Jurkat, Clone E6-1 (cell line): Measurements from ENCODE around the gene DDX11.
"Not testable (repeated sequence)": the region's sequence is repeated elsewhere in the genome, so short reads cannot be mapped to it uniquely, and the experiment has no call there.

Source experiments
- DNase-seq: peaks from one replicate; pipeline ENCODE4 v3.0.0-alpha.2; 2011; ENCODE audit warnings: low read depth, low spot score
- H3K4me3 ChIP-seq: 2 replicates; pipeline ENCODE4 v1.5.1; 2011; ENCODE audit warnings: mild to moderate bottlenecking, low read length, control low read depth, moderate library complexity

DDX11 gene

GRCh38 chr12:31117203-31118011, 43.7 kb downstream of the DDX11 start:
- DNase-seq: peak; percentile 22
- H3K4me3 ChIP-seq: peak overlapping the region; percentile 54

- H3K4me3 ChIP-seq: peak overlapping the region; percentile 54
- DNase-seq: peak; percentile 25
Observed at GRCh38 chr12:31118347-31119191, 44.9 kb downstream of the DDX11 start.

- no peak for DNase-seq
Observed at GRCh38 chr12:31119192-31119802, 45.6 kb downstream of the DDX11 start.

GRCh38 chr12:31119803-31120211, 46.1 kb downstream of the DDX11 start:
- no peak overlapping the region for H3K4me3 ChIP-seq
- DNase-seq: no peak

More at GRCh38 chr12:31119192-31119802, 45.6 kb downstream of the DDX11 start:
- peak overlapping the region; percentile 54 for H3K4me3 ChIP-seq

- no peak overlapping the region for H3K4me3 ChIP-seq
Observed at GRCh38 chr12:31120392-31121008, 46.8 kb downstream of the DDX11 start.

GRCh38 chr12:31121022-31121728, 47.5 kb downstream of the DDX11 start:
- DNase-seq, H3K4me3 ChIP-seq: not testable (repeated sequence)

More at GRCh38 chr12:31120392-31121008, 46.8 kb downstream of the DDX11 start:
- no peak for DNase-seq

- no peak overlapping the region for H3K4me3 ChIP-seq
- no peak for DNase-seq
Observed at GRCh38 chr12:31122481-31122880, 48.8 kb downstream of the DDX11 start.

- not testable (repeated sequence) for DNase-seq, H3K4me3 ChIP-seq
Observed at GRCh38 chr12:31124158-31124557, 50.5 kb downstream of the DDX11 start.

- DNase-seq, H3K4me3 ChIP-seq: not testable (repeated sequence)
Observed at GRCh38 chr12:31125171-31125570, 51.5 kb downstream of the DDX11 start.

- H3K4me3 ChIP-seq: not testable (repeated sequence)
Observed at GRCh38 chr12:31127209-31127848, 53.7 kb downstream of the DDX11 start.

GRCh38 chr12:31136581-31136980, 62.9 kb downstream of the DDX11 start:
- DNase-seq, H3K4me3 ChIP-seq: not testable (repeated sequence)

More at GRCh38 chr12:31127209-31127848, 53.7 kb downstream of the DDX11 start:
- not testable (repeated sequence) for DNase-seq

- not testable (repeated sequence) for DNase-seq, H3K4me3 ChIP-seq
Observed at GRCh38 chr12:31144768-31145167, 71.1 kb downstream of the DDX11 start.

- not testable (repeated sequence) for DNase-seq, H3K4me3 ChIP-seq
Observed at GRCh38 chr12:31145296-31145695, 71.6 kb downstream of the DDX11 start.

- H3K4me3 ChIP-seq, DNase-seq: not testable (repeated sequence)
Observed at GRCh38 chr12:31147415-31147814, 73.8 kb downstream of the DDX11 start.

- not testable (repeated sequence) for DNase-seq, H3K4me3 ChIP-seq
Observed at GRCh38 chr12:31150766-31151165, 77.1 kb downstream of the DDX11 start.
